Parathyroid adenoma (tissue), 2 donors: ENCODE data around the gene CD58.

ENCODE experiments used
- H2AFZ ChIP-seq: fragments of 300-600 bp; sonication (generic); one replicate; pipeline ENCODE4 v1.7.0; 2017; ENCODE audit warnings: antibody characterized with exemption, mild to moderate bottlenecking
- H3K27ac ChIP-seq: fragments of 300-600 bp; sonication (generic); one replicate; pipeline ENCODE4 v1.7.0; 2017
- H3K27me3 ChIP-seq: fragments of 300-600 bp; sonication (generic); one replicate; pipeline ENCODE4 v1.7.0; 2017; ENCODE audit warnings: low read length; ENCODE audit not compliant: control insufficient read depth, insufficient read depth
- H3K36me3 ChIP-seq: fragments of 300-600 bp; sonication (generic); one replicate; pipeline ENCODE4 v1.7.0; 2017; ENCODE audit warnings: low read length; ENCODE audit not compliant: control insufficient read depth, insufficient read depth
- H3K4me1 ChIP-seq: fragments of 300-600 bp; sonication (generic); one replicate; pipeline ENCODE4 v1.7.0; 2017; ENCODE audit warnings: control low read depth
- H3K4me2 ChIP-seq: fragments of 300-600 bp; sonication (generic); one replicate; pipeline ENCODE4 v1.7.0; 2017; ENCODE audit warnings: low read length
- H3K4me3 ChIP-seq: fragments of 300-600 bp; sonication (generic); one replicate; pipeline ENCODE4 v1.7.0; 2017; ENCODE audit warnings: low read depth, low read length
- H3K79me2 ChIP-seq: fragments of 300-600 bp; sonication (generic); one replicate; pipeline ENCODE4 v1.7.0; 2017; ENCODE audit warnings: control low read depth
- H3K9ac ChIP-seq: fragments of 300-600 bp; sonication (generic); one replicate; pipeline ENCODE4 v1.7.0; 2017; ENCODE audit warnings: mild to moderate bottlenecking
- H3K9me3 ChIP-seq: fragments of 300-600 bp; sonication (generic); one replicate; pipeline ENCODE4 v1.7.0; 2017; ENCODE audit warnings: low read length; ENCODE audit not compliant: control insufficient read depth
- CTCF ChIP-seq: fragments of 300-600 bp; sonication (generic); IDR thresholded peaks from one replicate; pipeline ENCODE4 v1.7.0; 2017; ENCODE audit warnings: antibody characterized with exemption, mild to moderate bottlenecking
- donor health status: primary hyperparathyroidism.

CD58 gene

GRCh38 chr1:116513956-116514355, 56.9 kb downstream of the CD58 start:
- no peaks in the 10 kb centered on the region for H3K4me1 ChIP-seq
- H3K4me2 ChIP-seq, result no peak overlapping the region
- H3K9ac ChIP-seq, result no peak overlapping the region
- H3K27me3 ChIP-seq, result no peaks in the 10 kb centered on the region
- H3K79me2 ChIP-seq, result no peaks in the 10 kb centered on the region
- no peak overlapping the region for H3K27ac ChIP-seq
- no peak for TF ChIP-seq CTCF
- no peak overlapping the region for H3K4me3 ChIP-seq
- no peaks in the 10 kb centered on the region for H3K9me3 ChIP-seq
- H2AFZ ChIP-seq, result no peak overlapping the region
- H3K36me3 ChIP-seq, result no peaks in the 10 kb centered on the region

GRCh38 chr1:116511459-116512019, 59.3 kb downstream of the CD58 start:
- H2AFZ ChIP-seq, result no peak overlapping the region
- no peaks in the 10 kb centered on the region for H3K27me3 ChIP-seq
- H3K9me3 ChIP-seq, result no peaks in the 10 kb centered on the region
- no peak overlapping the region for H3K27ac ChIP-seq
- TF ChIP-seq CTCF, result no peak
- H3K4me2 ChIP-seq, result no peak overlapping the region
- no peaks in the 10 kb centered on the region for H3K4me1 ChIP-seq
- H3K9ac ChIP-seq, result no peak overlapping the region
- H3K4me3 ChIP-seq, result no peak overlapping the region
- H3K79me2 ChIP-seq, result no peaks in the 10 kb centered on the region
- H3K36me3 ChIP-seq, result no peaks in the 10 kb centered on the region

- Histone ChIP-seq H3K79me2 (no peaks in the 10 kb centered on the region), H3K9me3 (no peaks in the 10 kb centered on the region), H3K9ac (no peak overlapping the region), H3K4me1 (no peaks in the 10 kb centered on the region), H3K4me2 (no peak overlapping the region), H2AFZ (no peak overlapping the region), H3K27ac (no peak overlapping the region), H3K4me3 (no peak overlapping the region), H3K27me3 (no peaks in the 10 kb centered on the region), H3K36me3 (no peaks in the 10 kb centered on the region)
- TF ChIP-seq CTCF, result no peak
These were observed 60.5 kb downstream of the CD58 start for GRCh38 chr1:116510361-116510760.

GRCh38 chr1:116508984-116509980, 61.5 kb downstream of the CD58 start:
- Histone ChIP-seq H3K27me3 (no peaks in the 10 kb centered on the region), H3K79me2 (no peaks in the 10 kb centered on the region), H3K4me1 (no peaks in the 10 kb centered on the region), H3K9me3 (no peaks in the 10 kb centered on the region), H3K4me3 (no peak overlapping the region), H3K36me3 (no peaks in the 10 kb centered on the region), H3K4me2 (no peak overlapping the region), H2AFZ (no peak overlapping the region), H3K27ac (no peak overlapping the region), H3K9ac (no peak overlapping the region)
- no peak for TF ChIP-seq CTCF
